SIG-M5 treated with dmso at 0.1 percent for 504 hours (cell line): ENCODE results near the gene FXN.

Experiments
- DNase-seq: peaks from one replicate; lab custom pipeline; 2025; ENCODE audit not compliant: unreplicated experiment; lab: John Stamatoyannopoulos, UW

The FXN gene

GRCh38 chr9:69137311-69137710 lies 101.8 kb downstream of the FXN start:
- no peak for DNase-seq

- no peak for DNase-seq
These were observed 104.0 kb downstream of the FXN start for GRCh38 chr9:69139596-69139995.

- no peak for DNase-seq
These were observed 104.7 kb downstream of the FXN start for GRCh38 chr9:69140123-69140735.

- DNase-seq, result no peak
These were observed 106.3 kb downstream of the FXN start for GRCh38 chr9:69141851-69142250.

GRCh38 chr9:69143291-69143690 lies 107.7 kb downstream of the FXN start:
- no peak for DNase-seq

- DNase-seq, result no peak
These were observed 109.7 kb downstream of the FXN start for GRCh38 chr9:69145144-69145715.

GRCh38 chr9:69147041-69147834 lies 111.7 kb downstream of the FXN start:
- DNase-seq, result no peak

GRCh38 chr9:69149321-69149807 lies 113.8 kb downstream of the FXN start:
- no peak for DNase-seq
